Type B pancreatic cell (in vitro differentiated cells): ENCODE measurements around the gene STOM. TPM values are rescaled to one million over a fixed set of nuclear protein-coding genes. Genes with fewer than 3 reads are reported as not detected.

Source experiments
- DNase-seq: peaks from one replicate; pipeline ENCODE4 v3.0.0; 2021; ENCODE audit warnings: mixed read lengths; ENCODE audit not compliant: unreplicated experiment; ENCODE audit errors: extremely low spot score
- H3K27ac Mint-ChIP-seq: 2 replicates; pipeline ENCODE4 v1.8.0; 2021; ENCODE audit warnings: mild to moderate bottlenecking, mixed read lengths
- H3K27me3 Mint-ChIP-seq: 2 replicates; pipeline ENCODE4 v1.8.0; 2021; ENCODE audit warnings: mixed read lengths
- H3K36me3 Mint-ChIP-seq: 2 replicates; pipeline ENCODE4 v1.8.0; 2021; ENCODE audit warnings: mixed read lengths
- H3K4me1 Mint-ChIP-seq: one replicate; pipeline ENCODE4 v1.8.0; 2021; ENCODE audit warnings: mixed read lengths; ENCODE audit not compliant: unreplicated experiment
- H3K4me3 Mint-ChIP-seq: 2 replicates; pipeline ENCODE4 v1.8.0; 2021; ENCODE audit warnings: mild to moderate bottlenecking, mixed read lengths
- H3K9me3 Mint-ChIP-seq: 2 replicates; pipeline ENCODE4 v1.8.0; 2021; ENCODE audit warnings: mixed read lengths
- CTCF ChIP-seq: fragments of 200-600 bp; sonication (generic); conservative IDR thresholded peaks from 2 replicates; pipeline ENCODE4 v1.5.0; 2021; ENCODE audit warnings: antibody characterized with exemption, mild to moderate bottlenecking
- total RNA-seq: library from RNA; stranded (reverse); gene quantifications from 2 replicates; pipeline ENCODE4 v1.2.1, GENCODE V29; 2021; ENCODE audit warnings: low replicate concordance

Gene STOM
- total RNA-seq, 1 donor from 2014 or later, result 30.7 TPM

DNA sequence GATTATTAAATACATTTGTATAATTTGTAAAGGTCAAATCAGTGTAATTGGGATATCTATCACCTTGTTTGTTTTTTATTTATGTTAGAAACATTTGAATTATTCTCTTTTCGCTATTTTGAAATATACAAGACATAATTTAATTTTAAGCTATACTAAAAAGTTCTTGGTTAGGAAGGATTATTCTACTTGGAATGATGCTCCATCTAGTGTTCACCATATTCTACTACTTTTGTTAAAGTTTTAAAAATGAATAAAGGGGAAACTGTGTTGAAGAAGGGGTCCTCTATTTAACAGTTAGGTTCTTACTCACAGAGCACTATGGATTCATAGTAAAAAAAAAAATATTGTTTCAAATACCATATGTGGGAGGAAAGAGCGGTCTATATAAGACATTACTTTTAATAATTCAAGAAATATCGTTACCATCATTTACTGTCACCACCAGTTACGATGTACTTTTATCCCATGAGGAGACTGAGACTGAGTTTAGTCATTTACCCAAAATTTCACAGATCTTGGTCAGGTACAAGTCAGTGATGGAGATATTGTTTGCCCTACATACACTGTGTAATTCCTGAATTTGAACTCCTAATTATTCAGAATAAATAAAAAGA, 6.3 kb upstream of the STOM start:
- Mint-ChIP-seq H3K4me3 (no peak overlapping the region), H3K27ac (no peak overlapping the region), H3K9me3 (no peaks in the 10 kb centered on the region), H3K27me3 (no peaks in the 10 kb centered on the region), H3K36me3 (no peaks in the 10 kb centered on the region), H3K4me1 (peaks cover 20% of the 10 kb centered on the region)
- peak; percentile 55 for TF ChIP-seq CTCF
- no peak for DNase-seq

GRCh38 chr9:121373011-121373729, 3.1 kb upstream of the STOM start:
- Mint-ChIP-seq H3K9me3 (no peaks in the 10 kb centered on the region), H3K27me3 (peaks cover 5% of the 10 kb centered on the region), H3K4me1 (peaks cover 26% of the 10 kb centered on the region), H3K4me3 (no peak overlapping the region), H3K27ac (peak overlapping the region; percentile 9), H3K36me3 (no peaks in the 10 kb centered on the region)
- no peak for TF ChIP-seq CTCF
- no peak for DNase-seq

GRCh38 chr9:121372239-121373010, 2.4 kb upstream of the STOM start:
- Mint-ChIP-seq H3K36me3 (no peaks in the 10 kb centered on the region), H3K27ac (peak overlapping the region; percentile 27), H3K27me3 (peaks cover 5% of the 10 kb centered on the region), H3K4me1 (peaks cover 33% of the 10 kb centered on the region), H3K4me3 (peak overlapping the region; percentile 58), H3K9me3 (no peaks in the 10 kb centered on the region)
- DNase-seq, result no peak
- no peak for TF ChIP-seq CTCF

GRCh38 chr9:121371495-121372061, 1.5 kb upstream of the STOM start:
- H3K36me3 Mint-ChIP-seq, result no peaks in the 10 kb centered on the region
- H3K27ac Mint-ChIP-seq, result no peak overlapping the region
- H3K27me3 Mint-ChIP-seq, result peaks cover 5% of the 10 kb centered on the region
- no peak for TF ChIP-seq CTCF
- DNase-seq, result no peak
- H3K4me1 Mint-ChIP-seq, result peaks cover 35% of the 10 kb centered on the region
- H3K4me3 Mint-ChIP-seq, result peak overlapping the region; percentile 76
- H3K9me3 Mint-ChIP-seq, result no peaks in the 10 kb centered on the region

DNA sequence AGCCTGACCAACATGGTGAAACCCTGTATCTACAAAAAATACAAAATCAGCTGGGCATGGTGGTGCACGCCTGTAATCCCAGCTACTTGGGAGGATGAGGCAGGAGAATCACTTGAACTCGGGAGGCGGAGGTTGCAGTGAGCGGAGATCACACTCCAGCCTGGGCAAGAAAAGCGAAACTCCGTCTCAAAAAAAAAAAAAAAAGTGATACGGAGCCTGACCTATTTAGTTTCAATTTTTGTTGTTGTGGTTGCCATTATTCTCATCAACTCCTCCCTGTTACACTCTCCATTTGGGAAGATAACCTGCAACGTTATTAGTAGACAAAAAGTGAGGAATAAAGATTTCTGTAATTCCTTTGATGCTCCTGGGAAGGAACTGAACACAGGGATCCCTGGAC, 1.3 kb downstream of the STOM start:
- Mint-ChIP-seq H3K9me3 (no peaks in the 10 kb centered on the region), H3K27me3 (peaks cover 5% of the 10 kb centered on the region), H3K27ac (peak overlapping the region; percentile 31), H3K4me3 (peak overlapping the region; percentile 87), H3K4me1 (peaks cover 41% of the 10 kb centered on the region), H3K36me3 (no peaks in the 10 kb centered on the region)
- no peak for DNase-seq
- no peak for TF ChIP-seq CTCF
